CD4-positive, alpha-beta T cell (primary cell): ENCODE measurements around the gene PSMA6. TPM values are rescaled to one million over a fixed set of nuclear protein-coding genes. Genes with fewer than 3 reads are reported as not detected.
"Not testable (repeated sequence)": the region's sequence is repeated elsewhere in the genome, so short reads cannot be mapped to it uniquely, and the experiment has no call there.

Experiments
- ATAC-seq: fragments of 200-7000 bp; cut with Tn5 transposase; one replicate; pipeline ENCODE4 v1.10.0; 2022; ENCODE audit warnings: mild to moderate bottlenecking; ENCODE audit not compliant: poor library complexity
- CTCF ChIA-PET: fragments of 350-600 bp; sonication (Branson Sonifier 250); formaldehyde crosslinking; loops from one replicate; lab custom pipeline; 2021; ENCODE audit warnings: antibody characterized with exemption, inconsistent platforms; lab: Charles Lee
- POLR2A ChIA-PET: fragments of 350-600 bp; sonication (Branson Sonifier 250); formaldehyde crosslinking; loops from one replicate; lab custom pipeline; 2021; ENCODE audit warnings: antibody characterized with exemption, inconsistent platforms; lab: Charles Lee
- DNase-seq, 14 experiments: peaks; one replicate each; pipeline ENCODE4 v3.0.0-alpha.2; 2013 to 2020; ENCODE audit warnings: mixed read lengths in 2 of 14
- H3K27ac ChIP-seq, 2 donors: one replicate each; pipeline versions ENCODE4 v1.5.1 to v1.7.0; 2013; ENCODE audit warnings: low read length in 2 of 2, low read depth in 1 of 2, mild to moderate bottlenecking in 1 of 2
- H3K27me3 ChIP-seq, 2 experiments: 1 replicate in 1 of 2; 2 replicates in 1 of 2; pipeline versions ENCODE4 v1.6.1 to v1.7.0; 2013; ENCODE audit warnings: low read length in 2 of 2, control low read depth in 1 of 2, mild to moderate bottlenecking in 1 of 2, moderate library complexity in 1 of 2; ENCODE audit not compliant: insufficient read depth in 2 of 2, control insufficient read depth in 1 of 2
- H3K36me3 ChIP-seq: one replicate; pipeline ENCODE4 v1.6.1; 2013; ENCODE audit warnings: low read length, control low read depth; ENCODE audit not compliant: insufficient read depth
- H3K4me1 ChIP-seq: one replicate; pipeline ENCODE4 v1.6.1; 2013; ENCODE audit warnings: low read length, control low read depth; ENCODE audit not compliant: insufficient read depth
- H3K4me3 ChIP-seq: one replicate; pipeline ENCODE4 v1.5.1; 2013; ENCODE audit warnings: mild to moderate bottlenecking, low read length, moderate library complexity
- H3K9me3 ChIP-seq, 2 experiments: 1 replicate in 1 of 2; 2 replicates in 1 of 2; pipeline versions ENCODE4 v1.6.1 to v1.7.0; 2013; ENCODE audit warnings: low read length in 2 of 2, mild to moderate bottlenecking in 2 of 2, control low read depth in 1 of 2, moderate library complexity in 1 of 2; ENCODE audit not compliant: control insufficient read depth in 1 of 2, insufficient read depth in 1 of 2
- H3K27ac Mint-ChIP-seq: one replicate; pipeline ENCODE4 v1.8.0; 2020; ENCODE audit warnings: mixed read lengths
- H3K27me3 Mint-ChIP-seq: one replicate; pipeline ENCODE4 v1.8.0; 2021; ENCODE audit warnings: mixed read lengths
- H3K36me3 Mint-ChIP-seq: one replicate; pipeline ENCODE4 v1.8.0; 2021; ENCODE audit warnings: low read depth, mixed read lengths
- H3K4me1 Mint-ChIP-seq: one replicate; pipeline ENCODE4 v1.8.0; 2021; ENCODE audit warnings: low read depth, mixed read lengths
- H3K4me3 Mint-ChIP-seq: one replicate; pipeline ENCODE4 v1.8.0; 2020; ENCODE audit warnings: mild to moderate bottlenecking, mixed read lengths
- H3K9me3 Mint-ChIP-seq: one replicate; pipeline ENCODE4 v1.8.0; 2020; ENCODE audit warnings: mixed read lengths
- intact Hi-C, 2 experiments: fragments of 100-400 bp; cut with DNase I in 1 of 2; cut with micrococcal nuclease in 1 of 2; formaldehyde crosslinking; loops; one replicate each; pipeline versions ENCODE4 v1.15.1 to v1.9.0; 2023 to 2025; cut with DNase I, micrococcal nuclease
- total RNA-seq, 174 experiments: library from RNA in 2 of 174; stranded (reverse) in 2 of 174; gene quantifications; one replicate each; pipeline ENCODE4 v1.2.3 and lab custom pipeline; 2021 to 2026
- TF ChIP-seq, protein P1 (sequence below): fragments of 200-600 bp; IDR thresholded peaks from one replicate; pipeline ENCODE4 v1.8.0; 2022; ENCODE audit warnings: antibody characterized with exemption, mild to moderate bottlenecking

The PSMA6 gene
- total RNA-seq, 2 experiments from 2014 or later, result 80.8 TPM

DNA sequence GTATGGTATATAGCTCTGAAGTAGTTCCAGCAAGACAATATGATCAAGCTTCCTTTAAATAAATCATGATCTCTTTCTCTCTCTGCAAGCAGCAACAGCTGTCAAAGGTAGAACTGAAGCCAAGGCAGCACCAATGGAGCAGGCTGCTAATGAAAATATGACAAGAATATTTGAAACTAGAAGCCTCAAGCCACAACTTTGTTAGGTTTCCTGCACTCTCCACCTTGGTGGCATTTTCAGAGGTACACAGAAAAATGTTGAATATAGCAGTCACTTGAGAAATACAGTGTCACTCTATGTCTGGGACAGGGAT, 43.8 kb upstream of the PSMA6 start:
- Histone ChIP-seq H3K36me3 (peaks cover 21% of the 10 kb centered on the region), H3K4me1 (no peaks in the 10 kb centered on the region), H3K27me3 (no peaks in the 10 kb centered on the region), H3K9me3 (no peaks in the 10 kb centered on the region), H3K27ac (no peak overlapping the region), H3K4me3 (no peak overlapping the region)
- Mint-ChIP-seq H3K4me3 (no peak overlapping the region), H3K4me1 (peaks cover 14% of the 10 kb centered on the region), H3K36me3 (peaks cover 21% of the 10 kb centered on the region), H3K9me3 (no peaks in the 10 kb centered on the region), H3K27ac (no peak overlapping the region), H3K27me3 (no peaks in the 10 kb centered on the region)
- ChIA-PET POLR2A (interaction anchor here (1.4 kb wide), 1 partner anchor 43 kb away, joined by 6 read pairs; the partner anchor contains the start of gene PSMA6), CTCF (no interaction called here)
- TF ChIP-seq, protein P1, sequence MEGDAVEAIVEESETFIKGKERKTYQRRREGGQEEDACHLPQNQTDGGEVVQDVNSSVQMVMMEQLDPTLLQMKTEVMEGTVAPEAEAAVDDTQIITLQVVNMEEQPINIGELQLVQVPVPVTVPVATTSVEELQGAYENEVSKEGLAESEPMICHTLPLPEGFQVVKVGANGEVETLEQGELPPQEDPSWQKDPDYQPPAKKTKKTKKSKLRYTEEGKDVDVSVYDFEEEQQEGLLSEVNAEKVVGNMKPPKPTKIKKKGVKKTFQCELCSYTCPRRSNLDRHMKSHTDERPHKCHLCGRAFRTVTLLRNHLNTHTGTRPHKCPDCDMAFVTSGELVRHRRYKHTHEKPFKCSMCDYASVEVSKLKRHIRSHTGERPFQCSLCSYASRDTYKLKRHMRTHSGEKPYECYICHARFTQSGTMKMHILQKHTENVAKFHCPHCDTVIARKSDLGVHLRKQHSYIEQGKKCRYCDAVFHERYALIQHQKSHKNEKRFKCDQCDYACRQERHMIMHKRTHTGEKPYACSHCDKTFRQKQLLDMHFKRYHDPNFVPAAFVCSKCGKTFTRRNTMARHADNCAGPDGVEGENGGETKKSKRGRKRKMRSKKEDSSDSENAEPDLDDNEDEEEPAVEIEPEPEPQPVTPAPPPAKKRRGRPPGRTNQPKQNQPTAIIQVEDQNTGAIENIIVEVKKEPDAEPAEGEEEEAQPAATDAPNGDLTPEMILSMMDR, result no peak
- DNase-seq (no peak), ATAC-seq (no peak)
- intact Hi-C loops, result no loop called here

GRCh38 chr14:35250319-35250718, 41.9 kb upstream of the PSMA6 start:
- peaks cover 21% of the 10 kb centered on the region for H3K36me3 ChIP-seq
- no peaks in the 10 kb centered on the region for H3K4me1 ChIP-seq
- Mint-ChIP-seq H3K27me3 (no peaks in the 10 kb centered on the region), H3K4me1 (peaks cover 23% of the 10 kb centered on the region), H3K4me3 (no peak overlapping the region), H3K9me3 (no peaks in the 10 kb centered on the region), H3K36me3 (peaks cover 30% of the 10 kb centered on the region), H3K27ac (no peak overlapping the region)
- no peak overlapping the region for H3K4me3 ChIP-seq
- no peak overlapping the region for H3K27ac ChIP-seq
- DNase-seq (no peak), ATAC-seq (no peak)
- no peaks in the 10 kb centered on the region for H3K27me3 ChIP-seq
- ChIA-PET CTCF (no interaction called here), POLR2A (no interaction called here)
- TF ChIP-seq, protein P1, result no peak
- H3K9me3 ChIP-seq, result no peaks in the 10 kb centered on the region
- intact Hi-C loops, result no loop called here

- no peaks in the 10 kb centered on the region for H3K27me3 Mint-ChIP-seq
- Histone ChIP-seq H3K9me3 (no peaks in the 10 kb centered on the region), H3K4me3 (no peak overlapping the region), H3K36me3 (peaks cover 19% of the 10 kb centered on the region), H3K4me1 (no peaks in the 10 kb centered on the region), H3K27ac (no peak overlapping the region), H3K27me3 (no peaks in the 10 kb centered on the region)
- POLR2A ChIA-PET, result no interaction called here
- DNase-seq, result no peak
- TF ChIP-seq, protein P1, result no peak
- no peak overlapping the region for H3K4me3 Mint-ChIP-seq
- H3K27ac Mint-ChIP-seq, result no peak overlapping the region
- peaks cover 35% of the 10 kb centered on the region for H3K36me3 Mint-ChIP-seq
- ATAC-seq, result no peak
- intact Hi-C loops, result no loop called here
- peaks cover 23% of the 10 kb centered on the region for H3K4me1 Mint-ChIP-seq
- CTCF ChIA-PET, result no interaction called here
- H3K9me3 Mint-ChIP-seq, result no peaks in the 10 kb centered on the region
Measured at GRCh38 chr14:35252451-35252868, 39.7 kb upstream of the PSMA6 start.

GRCh38 chr14:35253056-35253455, 39.1 kb upstream of the PSMA6 start:
- peaks cover 19% of the 10 kb centered on the region for H3K36me3 ChIP-seq
- ATAC-seq, H3K4me1 ChIP-seq, CTCF ChIA-PET, H3K27me3 Mint-ChIP-seq, H3K27ac Mint-ChIP-seq, H3K27me3 ChIP-seq, H3K9me3 Mint-ChIP-seq, intact Hi-C loops, H3K27ac ChIP-seq, DNase-seq, H3K4me3 Mint-ChIP-seq, H3K4me3 ChIP-seq, H3K9me3 ChIP-seq: not testable (repeated sequence)
- Mint-ChIP-seq H3K36me3 (peaks cover 37% of the 10 kb centered on the region), H3K4me1 (peaks cover 25% of the 10 kb centered on the region)
- POLR2A ChIA-PET, result interaction anchor here (0.6 kb wide), 1 partner anchor 12 kb away, joined by 3 read pairs; no protein-coding TSS in a partner anchor

DNA sequence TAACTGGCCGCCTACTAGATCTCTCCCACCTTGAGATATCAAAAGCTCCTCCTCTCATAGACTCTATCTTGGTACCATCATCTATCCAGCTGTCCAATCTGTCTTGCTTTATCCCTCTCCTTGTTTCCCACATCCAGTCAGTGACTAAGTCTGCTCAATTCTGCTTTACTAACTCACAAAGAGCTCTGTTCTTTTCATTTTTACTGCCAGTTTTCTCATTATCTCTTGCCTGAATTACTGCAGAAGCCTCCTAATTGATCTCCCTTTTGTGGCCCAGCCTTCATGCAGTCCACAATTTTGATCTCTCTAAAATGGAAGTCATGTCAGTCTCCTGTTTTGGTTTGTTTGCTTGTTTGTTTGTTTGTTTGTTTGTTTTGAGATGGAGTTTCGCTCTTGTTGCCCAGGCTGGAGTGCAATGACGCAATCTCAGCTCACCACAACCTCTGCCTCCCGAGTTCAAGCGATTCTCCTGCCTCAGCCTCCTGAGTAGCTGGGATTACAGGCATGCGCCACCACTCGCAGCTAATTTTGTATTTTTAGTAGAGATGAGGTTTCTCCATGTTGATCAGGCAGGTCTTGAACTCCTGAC, 38.1 kb upstream of the PSMA6 start:
- ATAC-seq, H3K27me3 Mint-ChIP-seq, CTCF ChIA-PET, H3K9me3 Mint-ChIP-seq, DNase-seq, H3K4me3 Mint-ChIP-seq, H3K4me3 ChIP-seq, H3K27ac ChIP-seq, H3K27me3 ChIP-seq, intact Hi-C loops, H3K9me3 ChIP-seq, H3K4me1 ChIP-seq, POLR2A ChIA-PET: not testable (repeated sequence)
- Mint-ChIP-seq H3K27ac (peak overlapping the region; percentile 2), H3K36me3 (peaks cover 40% of the 10 kb centered on the region), H3K4me1 (peaks cover 25% of the 10 kb centered on the region)
- H3K36me3 ChIP-seq, result peaks cover 12% of the 10 kb centered on the region
